NCI-H2081 treated with DMSO at 0.1 percent for 48 hours (cell line): Measurements from ENCODE around the gene SH2D1B.
"Not testable (repeated sequence)": the region's sequence is repeated elsewhere in the genome, so short reads cannot be mapped to it uniquely, and the experiment has no call there.

Experiments
- DNase-seq: peaks from one replicate; lab custom pipeline; 2025; lab: John Stamatoyannopoulos, UW

SH2D1B gene, protein sequence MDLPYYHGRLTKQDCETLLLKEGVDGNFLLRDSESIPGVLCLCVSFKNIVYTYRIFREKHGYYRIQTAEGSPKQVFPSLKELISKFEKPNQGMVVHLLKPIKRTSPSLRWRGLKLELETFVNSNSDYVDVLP

DNA sequence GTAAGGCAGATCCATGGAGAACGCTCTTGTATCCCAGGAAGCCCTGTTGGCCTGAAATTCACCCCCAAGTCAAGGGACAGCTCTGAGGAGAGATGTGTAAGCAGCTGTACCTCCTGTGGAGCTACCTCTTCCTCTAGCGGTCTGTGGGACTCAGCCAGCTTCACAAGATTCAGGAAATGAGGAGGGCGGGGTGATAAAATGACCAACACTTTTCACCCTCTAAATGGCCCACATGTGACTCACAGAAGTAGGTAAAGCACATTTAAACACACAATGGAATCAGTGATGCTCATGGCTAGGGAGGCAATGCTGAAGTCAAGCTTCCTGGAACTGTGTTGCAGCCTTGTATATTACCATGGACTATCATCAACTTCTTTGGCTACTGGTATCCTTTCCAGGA lies at the start of gene SH2D1B:
Gene SH2D1B (minus strand): TSS at position 135 of the 400 bp plus-strand sequence. CDS start 120 bp downstream, at position 15.
- no peak for DNase-seq

DNA sequence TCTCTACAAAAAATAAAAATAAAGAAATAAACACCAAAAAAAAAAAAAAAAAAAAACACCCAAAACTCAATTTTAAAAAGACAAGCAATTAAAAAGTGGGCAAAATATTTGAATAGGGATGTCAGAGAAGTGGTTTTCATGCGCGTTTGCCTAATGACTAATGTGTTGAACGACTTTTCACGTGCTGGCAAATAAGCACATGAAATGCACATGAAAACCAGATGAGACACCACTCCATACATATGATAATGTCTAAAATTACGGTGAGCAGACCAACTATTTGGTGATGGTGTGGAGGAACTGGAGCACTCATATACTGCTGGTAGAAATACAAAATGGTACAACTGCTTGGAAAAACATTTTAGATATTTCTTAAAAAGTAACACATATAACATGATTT lies 46.3 kb upstream of the SH2D1B start:
- DNase-seq = no peak

DNA sequence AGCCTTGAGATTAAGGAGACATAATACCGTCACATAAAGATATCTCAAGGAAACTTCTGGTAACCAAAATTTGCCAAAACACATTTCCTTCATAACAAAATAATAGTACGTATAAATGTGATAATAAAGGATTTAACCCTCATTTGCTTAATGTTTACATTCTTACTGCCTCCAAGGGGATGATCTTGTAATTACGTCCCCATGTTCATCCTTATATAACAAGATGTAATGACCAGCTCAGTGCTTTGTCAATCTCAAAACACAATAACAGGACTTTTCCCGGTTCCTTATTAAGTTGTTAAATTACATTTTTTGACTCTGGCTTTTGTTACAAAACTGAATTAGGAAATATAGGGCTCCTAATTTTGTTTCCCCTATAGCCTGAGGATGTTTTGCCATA lies 44.4 kb upstream of the SH2D1B start:
- DNase-seq = no peak

DNA sequence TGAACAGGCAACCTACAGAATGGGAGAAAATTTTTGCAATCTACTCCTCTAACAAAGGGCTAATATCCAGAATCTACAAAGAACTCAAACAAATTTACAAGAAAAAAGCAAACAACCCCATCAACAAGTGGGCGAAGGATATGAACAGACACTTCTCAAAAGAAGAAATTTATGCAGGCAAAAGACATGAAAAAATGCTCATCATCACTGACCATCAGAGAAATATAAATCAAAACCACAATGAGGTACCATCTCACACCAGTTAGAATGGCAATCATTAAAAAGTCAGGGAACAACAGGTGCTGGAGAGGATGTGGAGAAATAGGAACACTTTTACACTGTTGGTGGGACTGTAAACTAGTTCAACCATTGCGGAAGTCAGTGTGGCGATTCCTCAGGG lies 42.4 kb upstream of the SH2D1B start:
- DNase-seq = not testable (repeated sequence)

DNA sequence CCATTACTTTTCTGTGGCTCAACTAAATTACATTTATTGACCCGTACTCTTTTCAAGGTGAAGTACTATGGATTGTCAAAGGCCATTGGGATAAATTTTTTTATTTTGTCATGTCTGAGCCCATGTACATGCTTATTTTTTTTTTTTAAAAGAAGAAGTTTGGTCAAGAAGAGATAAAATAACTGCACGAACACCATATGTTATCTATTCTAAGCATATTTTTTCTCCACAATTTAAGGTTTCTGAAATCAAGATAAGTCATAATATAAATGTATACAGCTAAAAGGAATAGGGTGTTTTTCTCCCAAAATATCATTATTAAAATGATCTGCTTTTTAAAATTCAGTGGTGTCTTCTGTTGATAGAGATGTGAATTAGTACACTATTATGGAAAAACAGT lies 35.0 kb upstream of the SH2D1B start:
- DNase-seq = no peak

DNA sequence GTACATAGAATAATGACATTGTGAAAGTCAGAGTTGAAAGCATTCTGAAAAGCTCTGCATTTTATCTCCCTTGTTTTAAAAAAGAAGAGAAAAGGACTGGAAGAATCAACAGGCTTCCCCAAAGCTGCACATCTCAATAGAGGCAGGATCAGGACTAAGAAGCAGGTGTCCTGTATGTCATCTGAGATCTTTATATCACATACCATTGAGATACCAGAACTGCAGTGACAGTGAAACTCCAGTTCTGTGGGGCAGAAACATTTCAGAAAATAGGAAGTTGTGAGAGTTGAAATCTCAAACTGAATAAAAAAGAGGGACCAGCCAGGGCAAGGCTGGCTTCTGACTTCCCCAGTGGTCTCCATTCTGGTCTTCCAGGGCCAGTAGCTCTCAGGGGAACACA lies 33.0 kb upstream of the SH2D1B start:
- DNase-seq = no peak

DNA sequence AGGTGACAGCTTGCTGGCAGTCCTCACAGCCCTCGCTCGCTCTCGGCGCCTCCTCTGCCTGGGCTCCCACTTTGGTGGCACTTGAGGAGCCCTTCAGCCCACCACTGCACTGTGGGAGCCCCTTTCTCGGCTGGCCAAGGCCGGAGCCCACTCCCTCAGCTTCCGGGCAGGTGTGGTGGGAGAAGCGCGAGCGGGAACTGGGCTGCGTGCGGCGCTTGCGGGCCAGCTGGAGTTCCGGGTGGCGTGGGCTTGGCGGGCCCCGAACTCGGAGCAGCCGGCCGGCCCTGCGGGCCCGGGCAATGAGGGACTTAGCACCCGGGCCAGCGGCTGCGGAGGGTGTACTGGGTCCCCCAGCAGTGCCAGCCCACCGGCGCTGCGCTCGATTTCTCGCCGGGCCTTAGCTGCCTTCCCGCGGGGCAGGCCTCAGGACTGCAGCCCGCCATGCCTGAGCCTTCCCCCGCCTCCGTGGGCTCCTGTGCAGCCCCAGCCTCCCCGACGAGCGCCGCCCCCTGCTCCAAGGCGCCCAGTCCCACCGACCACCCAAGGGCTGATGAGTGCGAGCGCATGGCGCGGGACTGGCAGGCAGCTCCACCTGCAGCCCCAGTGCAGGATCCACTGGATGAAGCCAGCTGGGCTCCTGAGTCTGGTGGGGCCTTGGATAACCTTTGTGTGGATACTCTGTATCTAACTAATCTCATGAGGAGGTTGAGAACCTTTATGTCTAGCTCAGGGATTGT lies 21.2 kb upstream of the SH2D1B start:
- DNase-seq = not testable (repeated sequence)

DNA sequence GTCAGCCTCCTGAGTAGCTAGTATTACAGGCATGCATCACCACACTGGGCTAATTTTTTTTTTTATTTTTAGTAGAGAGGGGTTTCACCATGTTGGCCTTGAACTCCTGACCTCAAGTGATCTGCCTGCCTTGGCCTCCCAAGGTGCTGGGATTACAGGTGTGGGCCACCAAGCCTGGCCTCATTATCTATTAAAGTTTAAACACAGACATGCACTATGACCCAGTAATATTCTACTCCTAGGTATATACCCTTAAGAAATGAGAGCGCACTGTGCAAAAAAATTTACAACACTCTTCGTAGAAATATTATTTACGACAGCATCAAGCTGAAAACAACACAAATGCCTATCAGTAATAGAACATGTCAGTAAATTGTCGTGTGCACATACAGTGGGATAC lies 18.6 kb upstream of the SH2D1B start:
- no peak for DNase-seq

DNA sequence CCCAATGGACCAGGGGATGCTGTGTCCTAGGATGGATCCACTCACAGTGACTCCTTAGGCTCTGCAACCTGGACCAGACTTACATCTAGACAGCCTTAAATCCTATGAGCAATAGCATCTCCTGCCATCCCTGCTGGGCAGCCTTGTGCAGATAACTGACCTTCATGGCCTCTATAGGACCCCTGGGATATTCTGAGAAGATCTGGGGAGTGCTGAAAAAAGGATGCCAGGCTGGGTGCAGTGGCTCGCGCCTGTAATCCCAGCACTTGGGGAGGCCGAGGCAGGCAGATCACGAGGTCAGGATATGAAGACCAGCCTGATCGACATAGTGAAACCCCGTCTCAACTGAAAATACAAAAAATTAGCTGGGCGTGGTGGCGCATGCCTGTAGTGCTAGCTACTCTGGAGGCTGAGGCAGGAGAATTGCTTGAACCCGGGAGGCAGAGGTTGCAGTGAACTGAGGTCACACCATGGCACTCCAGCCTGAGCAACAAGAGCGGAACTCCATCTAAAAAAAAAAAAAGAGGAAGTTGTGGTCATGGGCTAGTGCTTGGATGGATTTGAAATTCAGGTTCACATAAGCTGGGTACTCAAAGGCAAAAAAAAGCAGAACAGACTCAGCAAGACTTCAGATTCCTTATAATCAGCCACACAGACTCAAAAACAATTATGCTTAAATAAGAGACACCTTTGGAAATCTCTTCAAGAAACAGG lies 10.9 kb upstream of the SH2D1B start:
- DNase-seq = no peak

DNA sequence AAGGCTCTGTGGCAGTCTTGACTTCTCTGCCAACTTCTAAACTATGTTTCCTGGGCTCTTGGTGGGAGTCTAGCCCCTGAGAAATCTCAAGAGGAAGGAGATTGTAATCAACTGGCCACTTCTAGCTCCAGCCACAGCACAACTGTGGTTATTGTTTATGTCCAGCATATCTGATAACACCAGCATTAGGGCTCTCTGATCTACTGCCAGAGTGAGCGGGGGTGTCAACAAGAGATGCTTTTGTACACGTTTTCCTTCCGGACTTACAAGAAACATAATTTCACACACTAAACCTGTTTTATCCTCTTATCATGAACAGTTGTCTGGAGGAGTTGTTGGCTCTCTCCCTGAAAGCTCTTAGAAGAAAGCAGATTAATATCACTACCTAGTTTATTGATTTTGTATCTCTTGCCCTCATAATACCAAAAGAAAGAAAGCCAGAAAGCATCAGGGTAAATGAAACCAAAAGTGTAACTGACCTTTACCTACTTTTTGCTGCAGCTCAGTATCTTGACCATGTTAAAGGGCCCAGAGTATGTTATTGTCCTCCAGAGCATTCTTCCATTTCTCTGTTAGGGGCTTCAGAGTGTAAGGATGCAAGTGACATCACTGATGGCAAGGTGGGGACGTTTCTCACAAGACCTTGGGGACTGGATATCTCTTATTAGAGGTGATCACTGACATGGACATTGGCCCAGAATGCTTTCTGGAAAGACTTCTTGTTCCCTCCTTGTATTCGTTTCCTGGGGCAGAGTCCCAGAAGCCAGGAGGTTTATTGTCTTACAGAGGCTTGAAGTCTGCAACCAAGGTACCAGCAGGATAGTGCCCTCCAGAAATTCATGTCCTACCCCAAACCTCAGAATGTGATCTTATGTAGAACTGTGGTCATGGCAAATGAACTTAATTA lies 9.6 kb upstream of the SH2D1B start:
- DNase-seq = no peak

DNA sequence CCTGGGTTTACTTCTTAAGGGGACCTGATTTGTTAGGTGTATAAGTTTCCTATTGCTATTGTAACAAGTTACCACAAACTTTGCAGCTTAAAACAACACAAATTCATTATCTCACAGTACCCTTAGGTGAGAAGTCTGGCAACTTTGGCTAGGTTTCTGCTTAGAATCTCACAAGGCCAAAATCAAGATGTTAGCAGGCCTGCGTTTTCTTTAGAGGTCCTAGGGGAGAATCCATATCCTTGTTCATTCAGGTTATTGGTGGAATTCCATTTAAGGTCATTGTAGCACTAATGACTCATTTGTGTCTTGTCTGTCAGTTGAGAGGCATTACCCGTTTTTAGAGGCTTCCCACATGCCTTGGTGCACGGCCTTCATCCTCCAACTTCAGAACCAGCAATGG lies 8.2 kb upstream of the SH2D1B start:
- no peak for DNase-seq

DNA sequence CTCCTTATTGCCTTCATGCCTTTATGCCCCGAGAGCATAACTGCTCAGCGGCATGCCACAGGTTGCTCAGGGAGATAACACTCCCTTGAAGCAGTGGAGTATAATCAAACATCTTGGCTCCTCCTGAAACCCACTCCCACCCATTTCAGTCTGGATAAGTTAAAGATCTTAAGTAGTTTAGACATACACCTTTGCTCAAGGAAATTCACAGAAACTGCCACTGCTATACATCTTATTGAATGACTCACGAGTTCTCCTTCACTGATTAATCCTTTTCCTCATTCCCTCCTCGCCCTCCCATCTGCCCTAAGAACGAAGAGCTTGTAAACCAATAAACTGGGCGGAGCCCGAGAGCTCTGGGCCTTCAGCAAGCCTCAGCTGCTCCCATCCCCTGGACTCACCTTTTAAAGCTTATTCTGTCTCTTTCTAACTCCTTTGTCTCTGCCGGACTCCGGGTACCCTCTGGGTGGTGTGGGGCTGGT lies 7.6 kb upstream of the SH2D1B start:
- not testable (repeated sequence) for DNase-seq

DNA sequence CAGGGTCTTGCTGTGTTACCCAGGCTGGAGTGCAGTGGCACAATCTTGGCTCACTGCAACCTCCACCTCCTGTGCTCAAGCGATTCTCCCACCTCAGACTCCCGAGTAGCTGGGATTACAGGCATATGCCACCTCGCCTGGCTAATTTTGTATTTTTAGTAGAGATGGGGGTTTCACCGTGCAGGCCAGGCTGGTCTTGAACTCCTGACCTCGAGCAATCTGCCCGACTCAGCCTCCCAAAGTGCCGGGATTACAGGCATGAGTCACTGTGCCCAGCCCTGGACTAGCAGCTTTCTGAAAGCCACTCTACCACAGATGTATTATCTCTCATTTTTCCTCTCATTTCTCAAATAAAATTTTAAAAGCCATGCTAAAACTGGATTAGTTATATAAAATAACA lies 6.6 kb upstream of the SH2D1B start:
- not testable (repeated sequence) for DNase-seq

DNA sequence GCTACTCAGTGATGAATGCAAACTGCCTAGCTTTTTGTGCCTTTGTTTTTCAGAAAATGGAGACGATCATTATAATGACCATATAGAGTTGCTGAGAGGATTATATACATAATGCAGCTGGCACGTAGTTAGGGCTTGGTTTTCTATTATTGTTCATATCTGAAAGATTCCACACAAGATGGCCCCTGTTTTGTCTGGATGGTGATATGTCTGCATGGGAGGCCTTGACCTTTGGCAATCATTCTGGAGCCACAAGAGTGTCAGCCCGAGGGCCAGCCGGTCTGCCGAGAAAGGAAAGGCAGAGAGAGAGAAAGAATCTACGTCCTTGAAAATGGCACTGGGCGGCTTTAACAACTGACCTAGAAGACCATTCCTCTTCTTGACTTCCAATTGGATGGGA lies 5.7 kb upstream of the SH2D1B start:
- DNase-seq = no peak

DNA sequence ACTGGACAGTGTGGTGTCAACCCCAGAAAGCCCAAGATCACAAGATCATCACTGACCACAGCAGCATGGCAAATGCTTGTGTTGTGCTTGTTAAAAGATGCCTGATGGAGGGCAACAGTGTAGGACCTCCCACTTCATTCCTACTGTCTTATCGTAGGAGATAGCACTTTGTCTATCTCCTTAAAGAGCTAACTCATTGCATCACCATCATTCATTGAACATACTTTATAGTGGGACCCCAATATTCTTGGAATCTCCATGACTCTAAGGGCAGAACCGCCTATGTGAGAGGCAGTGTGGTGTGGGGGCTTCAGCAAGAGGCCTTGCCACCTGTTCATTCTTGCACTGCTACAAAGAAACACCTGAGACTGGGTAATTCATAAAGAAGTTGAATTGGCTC lies 5.0 kb upstream of the SH2D1B start:
- no peak for DNase-seq

DNA sequence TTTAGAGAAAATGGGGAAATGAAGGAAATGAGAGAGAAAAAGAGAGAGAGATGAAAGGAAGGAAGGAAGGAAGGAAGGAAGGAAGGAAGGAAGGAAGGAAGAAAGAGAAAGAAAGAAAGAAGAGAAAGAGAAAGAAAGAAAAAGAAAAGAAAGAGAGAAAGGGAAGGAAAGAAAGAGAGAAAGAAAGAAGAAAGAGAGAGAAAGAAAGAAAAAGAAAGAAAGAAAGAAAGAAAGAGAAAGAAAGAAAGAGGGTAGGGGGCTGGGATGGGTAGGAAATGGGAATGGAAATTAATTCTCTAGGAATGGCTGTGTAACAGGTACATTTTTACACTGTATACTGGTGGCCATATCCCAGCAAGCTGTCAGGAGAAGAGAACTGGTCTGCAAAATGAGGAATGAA lies 4.3 kb upstream of the SH2D1B start:
- DNase-seq = no peak

DNA sequence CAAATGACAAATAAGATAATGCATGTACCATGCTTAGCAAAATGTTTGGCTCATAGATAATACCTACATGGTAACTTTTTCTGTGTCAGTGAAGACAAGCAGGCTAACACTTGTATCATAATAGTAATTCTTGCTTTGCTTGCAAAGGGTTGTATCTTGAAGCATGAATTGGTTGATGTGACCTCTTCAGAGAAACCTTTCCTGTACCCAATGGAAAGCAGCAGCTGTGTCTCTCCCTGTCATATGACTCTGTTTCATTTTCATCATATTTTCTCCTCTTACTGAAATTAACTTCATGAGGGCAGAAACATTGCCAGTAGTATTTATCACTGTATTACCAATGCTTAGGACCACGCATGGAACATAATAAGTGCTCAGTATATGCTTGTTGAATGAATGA lies 4.4 kb downstream of the SH2D1B start:
- no peak for DNase-seq

DNA sequence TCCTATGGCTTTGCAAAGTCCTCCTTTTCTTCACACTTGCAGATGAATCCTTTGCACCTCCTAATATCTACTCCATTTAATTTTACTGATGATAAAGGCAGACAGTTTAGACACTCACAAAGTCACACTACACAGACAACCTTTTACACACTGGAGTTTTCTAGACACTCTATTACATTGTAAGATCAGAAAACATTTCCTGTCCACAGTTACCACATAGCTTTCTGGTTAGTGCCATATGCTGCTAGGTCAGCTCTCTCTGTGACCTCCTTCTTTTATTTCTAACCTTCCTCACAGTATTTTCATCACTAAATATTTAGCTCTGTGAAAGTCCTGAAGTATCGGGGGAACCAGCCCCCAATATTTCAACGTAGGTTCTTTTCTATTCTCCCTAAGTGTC lies 5.1 kb downstream of the SH2D1B start:
- no peak for DNase-seq

DNA sequence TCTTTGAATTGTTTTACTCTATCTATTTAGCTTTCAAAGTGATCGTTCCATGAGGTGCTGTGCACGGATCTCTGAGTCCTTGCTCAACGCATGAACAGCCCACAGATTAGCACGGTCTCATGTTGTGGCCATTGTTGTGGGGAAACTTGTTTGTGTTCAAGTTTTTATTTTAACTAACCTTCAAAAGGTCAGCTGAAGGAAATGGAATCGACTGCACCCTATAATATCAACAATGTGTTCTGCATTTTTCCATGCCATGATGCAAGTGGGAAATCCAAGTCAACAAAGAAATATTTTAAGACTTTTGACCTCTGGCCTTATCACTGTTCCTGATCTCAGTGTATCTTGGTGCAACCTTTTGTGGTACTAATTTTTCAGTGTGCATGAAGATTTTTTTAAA lies 6.1 kb downstream of the SH2D1B start:
- DNase-seq = no peak

DNA sequence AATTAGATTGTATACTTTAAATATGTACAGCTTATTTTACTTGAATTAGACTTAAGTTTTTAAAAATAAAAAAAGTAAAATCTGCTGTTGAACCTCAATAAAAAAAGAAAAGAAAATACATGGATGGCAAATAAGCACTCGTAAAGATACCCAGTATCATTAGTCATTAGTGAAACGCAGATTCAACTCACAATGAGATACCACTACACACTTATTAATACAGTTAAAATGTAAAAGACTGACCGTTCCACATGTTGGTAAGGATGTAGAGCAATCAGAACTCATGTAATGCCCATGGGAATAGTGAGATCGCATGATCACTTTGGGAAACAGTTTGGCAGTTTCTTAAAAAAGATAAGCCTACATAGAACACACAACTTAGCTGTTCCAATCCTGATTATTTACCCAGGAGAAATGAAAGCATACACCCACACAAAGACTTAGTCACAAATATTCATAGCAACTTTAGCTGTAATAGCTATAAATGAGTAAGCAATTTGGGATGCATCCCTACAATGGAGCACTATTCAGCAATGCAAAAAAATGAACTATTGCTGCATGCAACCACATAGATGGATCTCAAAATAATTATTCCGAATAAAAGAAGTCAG lies 7.3 kb downstream of the SH2D1B start:
- no peak for DNase-seq

DNA sequence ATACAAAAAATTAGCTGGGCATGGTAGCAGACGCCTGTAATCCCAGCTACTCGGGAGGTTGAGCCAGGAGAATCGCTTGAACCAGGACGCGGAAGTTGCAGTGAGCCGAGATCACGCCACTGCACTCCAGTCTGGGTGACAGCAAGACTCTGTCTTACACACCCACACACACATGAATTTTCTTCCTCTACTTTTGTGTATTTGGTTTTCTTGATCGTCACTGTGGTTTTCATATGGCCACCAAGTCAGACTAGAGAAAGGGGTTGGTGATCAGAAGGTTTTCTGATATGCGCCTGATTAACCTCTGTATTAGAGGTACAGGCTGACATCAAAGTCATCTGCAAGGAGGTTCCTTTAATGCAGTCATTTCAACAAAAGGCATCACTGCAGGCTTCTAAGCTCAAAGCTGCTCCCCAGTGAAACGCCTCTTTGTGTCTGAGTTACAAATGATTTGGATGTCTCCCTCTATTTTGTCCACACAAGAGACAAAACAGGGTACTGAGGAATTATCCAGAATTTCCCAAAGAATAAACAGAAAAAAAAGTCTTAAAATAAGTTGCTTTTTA lies 11.1 kb downstream of the SH2D1B start:
- DNase-seq = no peak
